Measurements from ENCODE around the gene DCP1A. TPM values are rescaled to one million over a fixed set of nuclear protein-coding genes. Genes with fewer than 3 reads are reported as not detected.

Gene DCP1A
- total RNA-seq, 2 experiments from 2014 or later = 32.5 to 34.3 TPM

Other genes starting within 250 kb of the DCP1A start
- 10 to 100 TPM; 27.9 to 32.2 TPM for gene RFT1, start 217.1 kb downstream of the DCP1A start, total RNA-seq
- gene PRKCD, start 186.3 kb downstream of the DCP1A start, total RNA-seq = 10 to 100 TPM; 20.5 TPM
- 100 to 1,000 TPM; 204 to 210 TPM for gene TKT, start 91.5 kb downstream of the DCP1A start, total RNA-seq
- not detected for gene CACNA1D, start 147.1 kb upstream of the DCP1A start, total RNA-seq

Data from activated naive CD8-positive, alpha-beta T cell treated with anti-CD3 and anti-CD28 coated beads, Interleukin-2, amount 10 ng/mL, durations not matched to agents 7 days and 5 days (primary cell).